GDM1 (cell line): ENCODE data around the gene RASD2.

Source experiments
- DNase-seq: peaks from one replicate; lab custom pipeline; 2025; lab: John Stamatoyannopoulos, UW

The RASD2 gene

DNA sequence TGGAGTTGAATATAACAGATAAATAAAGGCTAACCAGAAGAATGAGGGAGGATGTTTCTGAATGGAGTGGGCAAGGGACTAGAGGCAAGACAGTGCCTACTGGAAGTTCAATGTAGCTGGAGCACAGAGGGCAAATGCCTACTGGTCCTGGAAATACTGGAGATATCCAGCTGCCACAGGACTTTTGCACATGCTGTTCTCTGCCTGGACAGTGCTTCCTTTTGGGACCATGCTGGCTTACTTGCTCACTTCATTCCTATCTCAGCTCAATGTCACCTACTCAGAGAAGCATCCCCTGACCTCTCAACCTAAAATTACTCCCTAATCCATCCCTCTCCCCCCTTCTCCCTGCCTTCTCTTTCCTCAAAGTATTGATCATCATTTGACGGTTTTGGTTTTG lies 20.2 kb downstream of the RASD2 start:
- no peak for DNase-seq

DNA sequence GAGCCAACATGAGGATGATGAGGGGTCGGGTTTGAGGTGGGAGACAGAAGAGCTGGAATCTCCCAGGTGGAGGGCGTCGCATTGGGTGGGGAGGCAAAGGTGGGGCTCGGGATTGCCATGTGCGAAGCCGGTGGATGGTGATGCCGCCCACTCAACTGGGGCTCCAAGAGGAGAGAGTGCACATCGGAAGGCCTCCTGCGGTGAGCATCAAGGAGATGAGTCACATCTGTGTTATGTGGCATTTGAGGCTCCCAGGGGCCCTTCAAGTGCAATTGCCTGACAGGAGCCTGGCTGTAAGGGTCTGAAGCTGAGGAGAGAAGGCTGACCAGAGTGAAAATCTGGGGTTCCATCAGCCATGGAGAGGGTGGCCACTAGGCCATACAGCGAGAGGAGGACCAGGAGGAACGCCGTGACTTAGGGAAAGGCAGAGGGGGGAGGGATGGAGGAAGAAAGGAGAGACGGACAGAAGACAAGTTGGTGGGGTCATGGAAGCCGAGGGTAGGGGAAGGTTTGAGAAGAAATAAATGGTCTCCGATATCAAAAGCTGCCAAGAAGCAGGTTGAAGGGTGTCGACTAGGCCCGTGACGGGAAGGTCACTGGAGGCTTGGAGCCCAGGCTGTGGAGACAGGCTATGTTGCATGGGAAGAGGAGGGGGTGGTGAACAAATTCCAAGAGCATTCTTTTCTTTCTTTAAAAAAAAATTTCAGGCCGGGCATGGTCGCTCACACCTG lies 21.3 kb downstream of the RASD2 start:
- DNase-seq, result no peak

DNA sequence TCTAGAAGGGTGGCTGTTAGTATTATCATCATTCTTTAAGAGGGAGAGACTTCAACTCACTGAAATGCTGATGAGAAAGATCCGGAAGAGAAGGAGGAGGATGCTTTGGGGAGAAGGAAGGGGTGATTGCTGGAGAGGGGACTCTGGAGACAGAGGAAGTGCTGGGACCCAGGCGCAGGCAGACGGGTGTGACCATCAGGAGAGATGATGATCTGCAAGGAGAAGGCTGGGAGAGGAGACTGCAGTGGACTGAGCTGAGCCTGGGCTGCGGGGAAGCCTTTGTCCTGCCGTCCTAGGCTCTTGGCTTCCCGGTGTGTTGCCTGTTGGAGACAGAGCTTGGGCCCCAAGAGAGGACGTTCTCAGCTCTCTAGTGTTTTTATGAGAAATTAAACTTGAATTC lies 22.6 kb downstream of the RASD2 start:
- no peak for DNase-seq

DNA sequence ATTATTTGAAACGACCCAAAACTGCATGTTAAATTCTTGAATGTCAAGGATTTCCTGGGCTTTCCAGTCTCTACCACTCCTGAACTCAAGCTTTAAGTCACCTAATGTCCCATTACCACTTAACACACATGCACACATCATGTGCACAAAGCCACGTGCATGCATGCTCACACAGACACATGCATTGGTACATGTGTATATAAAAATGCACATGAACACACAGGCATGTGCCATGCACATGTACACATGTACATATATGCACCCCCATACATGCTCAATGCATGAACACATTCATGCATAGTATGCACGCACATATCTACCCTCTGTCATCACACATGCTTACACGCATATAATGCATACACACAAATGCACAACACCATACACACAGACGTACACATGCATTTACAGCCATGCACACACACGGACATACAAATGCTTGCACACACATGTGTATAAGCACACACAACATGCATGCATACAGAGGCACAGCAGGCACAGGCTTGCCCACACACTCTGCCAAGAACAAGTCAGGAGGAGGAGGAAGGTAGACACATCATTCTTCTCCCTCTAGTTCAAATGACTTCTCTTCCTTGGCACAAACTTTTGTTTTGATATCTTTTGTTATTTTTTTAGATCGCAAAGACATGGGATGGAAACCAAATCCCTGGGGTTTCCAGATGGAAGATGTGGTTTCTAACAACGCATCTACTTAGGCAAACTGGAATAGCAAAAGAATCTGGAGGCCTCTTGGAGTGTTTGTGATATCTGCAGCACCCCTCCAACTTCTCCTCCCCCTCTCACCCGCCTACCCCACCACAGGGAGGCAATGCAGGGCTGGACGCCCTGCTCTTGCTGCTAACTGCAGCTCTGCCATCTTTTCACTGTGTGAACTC lies 24.6 kb downstream of the RASD2 start:
- DNase-seq, result no peak

DNA sequence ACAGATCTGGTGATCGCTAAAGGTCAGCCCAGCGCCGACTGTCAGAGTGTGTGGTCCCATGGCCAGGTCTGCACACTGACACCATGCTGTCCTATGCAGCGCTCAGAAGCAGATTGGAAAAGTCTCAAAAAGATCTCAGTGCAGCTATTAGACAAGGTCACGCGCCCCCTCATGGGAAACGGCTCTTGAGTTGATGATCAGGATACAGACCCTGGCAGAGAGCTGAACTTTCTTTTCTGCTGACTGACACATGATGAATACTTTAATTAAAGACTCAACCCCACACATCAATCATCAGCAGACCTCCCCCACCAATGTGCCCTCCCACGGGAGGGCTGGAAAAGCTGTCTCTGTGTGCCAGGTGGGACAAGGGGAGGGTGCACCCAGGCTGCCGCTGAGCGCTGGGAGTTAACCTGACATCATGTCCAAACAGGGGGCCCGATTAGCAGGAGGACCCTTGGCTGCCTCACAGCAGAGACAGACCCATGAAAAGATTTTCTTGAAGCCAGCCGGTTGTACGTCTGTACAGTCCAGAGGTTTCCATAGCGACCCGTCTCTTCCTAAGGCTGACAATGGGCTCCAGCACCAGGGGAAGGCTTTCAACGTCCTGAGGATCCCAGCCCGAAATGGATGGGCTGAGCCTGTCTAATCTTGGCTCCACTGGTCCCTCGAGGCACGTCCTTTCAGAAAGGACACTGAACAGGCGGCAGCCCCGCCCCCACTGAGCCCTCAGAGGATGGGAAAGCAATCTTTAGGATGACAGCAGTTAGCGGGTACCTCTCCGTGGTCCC lies 26.9 kb downstream of the RASD2 start:
- no peak for DNase-seq

GRCh38 chr22:35568751-35569739 lies 28.4 kb downstream of the RASD2 start:
- DNase-seq, result no peak

DNA sequence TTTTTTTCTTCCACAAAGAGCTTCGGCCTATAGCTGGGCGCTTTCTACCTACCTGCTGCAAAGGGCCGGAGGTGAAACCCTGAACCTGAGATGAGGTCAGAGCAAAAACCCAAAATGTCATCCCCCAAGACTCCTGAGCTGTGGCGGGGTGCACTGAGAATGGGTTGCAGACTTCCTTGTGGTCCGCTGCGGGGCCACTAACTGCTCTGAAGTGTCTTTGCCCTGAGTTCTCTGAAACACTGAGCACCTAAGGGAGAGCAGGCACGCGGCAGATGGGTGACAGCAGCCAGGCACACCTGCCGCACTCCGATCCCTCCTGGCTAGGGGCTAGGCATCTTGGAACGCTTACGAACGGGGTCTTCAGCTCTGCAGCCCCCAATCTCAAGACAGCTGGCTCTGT lies 29.3 kb downstream of the RASD2 start:
- DNase-seq, result no peak

DNA sequence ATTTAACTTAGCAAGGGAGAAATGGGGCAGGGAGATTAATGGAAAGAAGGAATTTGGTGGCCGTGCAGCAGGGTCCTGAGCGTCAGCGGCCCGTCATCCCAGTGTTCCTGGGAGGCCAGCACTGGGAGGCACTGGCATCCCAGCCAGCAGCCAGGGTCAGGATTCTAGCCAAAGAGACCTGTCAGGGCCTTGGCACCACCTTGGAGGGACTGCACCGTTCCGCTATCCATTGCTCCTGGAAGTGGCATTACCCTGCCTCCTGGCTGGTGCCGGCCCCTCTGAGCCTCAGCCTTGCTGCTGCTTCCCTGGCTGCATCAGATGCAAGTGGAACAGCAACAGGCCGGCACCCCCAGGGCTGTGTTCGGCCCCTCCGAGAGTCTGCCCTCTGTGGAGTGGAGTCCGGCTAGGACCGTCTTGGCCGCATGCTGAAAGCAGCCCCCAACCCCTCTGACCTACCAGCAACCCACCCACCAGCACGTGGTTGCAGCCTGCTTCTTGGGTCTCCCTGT lies 30.1 kb downstream of the RASD2 start:
- DNase-seq, result no peak

GRCh38 chr22:35572556-35572955 lies 31.9 kb downstream of the RASD2 start:
- no peak for DNase-seq

- DNase-seq, result no peak
Observed at GRCh38 chr22:35575116-35575748, 34.6 kb downstream of the RASD2 start.

GRCh38 chr22:35576671-35577070 lies 36.0 kb downstream of the RASD2 start:
- no peak for DNase-seq

DNA sequence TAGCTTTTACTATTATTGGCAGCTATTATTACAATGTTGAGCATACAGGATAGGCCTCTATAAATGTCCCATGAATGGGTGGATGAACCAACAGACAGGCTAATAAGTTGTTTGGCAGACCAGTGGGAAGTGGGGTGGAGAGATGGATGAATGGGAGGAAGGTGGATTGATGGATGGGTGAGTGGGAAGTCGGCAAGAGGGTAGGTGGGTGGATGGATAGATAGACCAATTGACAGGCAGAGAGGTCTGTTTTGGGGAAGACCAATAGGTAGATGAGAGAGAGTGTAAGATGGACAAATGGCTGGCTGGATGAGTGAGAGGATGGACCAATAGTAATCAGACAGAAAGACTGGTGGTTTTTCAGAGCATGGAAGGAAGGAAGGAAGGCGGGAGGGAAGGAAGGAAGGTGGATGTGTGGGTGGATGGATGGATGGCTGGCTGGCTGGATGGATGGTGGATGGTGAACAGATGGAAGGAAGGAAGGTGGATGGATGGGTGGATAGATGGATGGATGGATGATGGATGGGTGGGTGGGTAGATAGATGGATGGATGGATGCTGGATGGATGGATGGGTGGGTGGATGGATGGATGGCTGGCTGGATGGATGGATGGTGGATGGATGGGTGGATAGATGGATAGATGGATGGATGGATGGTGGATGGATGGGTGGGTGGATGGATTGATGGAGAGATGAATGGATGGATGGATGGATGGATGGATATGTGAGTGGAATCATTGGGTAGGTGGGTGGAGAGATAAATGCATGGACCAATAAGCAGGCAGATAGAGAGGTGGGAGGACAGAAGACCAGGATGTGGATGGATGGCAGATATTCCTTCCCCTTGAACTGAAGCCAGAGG lies 37.4 kb downstream of the RASD2 start:
- no peak for DNase-seq

DNA sequence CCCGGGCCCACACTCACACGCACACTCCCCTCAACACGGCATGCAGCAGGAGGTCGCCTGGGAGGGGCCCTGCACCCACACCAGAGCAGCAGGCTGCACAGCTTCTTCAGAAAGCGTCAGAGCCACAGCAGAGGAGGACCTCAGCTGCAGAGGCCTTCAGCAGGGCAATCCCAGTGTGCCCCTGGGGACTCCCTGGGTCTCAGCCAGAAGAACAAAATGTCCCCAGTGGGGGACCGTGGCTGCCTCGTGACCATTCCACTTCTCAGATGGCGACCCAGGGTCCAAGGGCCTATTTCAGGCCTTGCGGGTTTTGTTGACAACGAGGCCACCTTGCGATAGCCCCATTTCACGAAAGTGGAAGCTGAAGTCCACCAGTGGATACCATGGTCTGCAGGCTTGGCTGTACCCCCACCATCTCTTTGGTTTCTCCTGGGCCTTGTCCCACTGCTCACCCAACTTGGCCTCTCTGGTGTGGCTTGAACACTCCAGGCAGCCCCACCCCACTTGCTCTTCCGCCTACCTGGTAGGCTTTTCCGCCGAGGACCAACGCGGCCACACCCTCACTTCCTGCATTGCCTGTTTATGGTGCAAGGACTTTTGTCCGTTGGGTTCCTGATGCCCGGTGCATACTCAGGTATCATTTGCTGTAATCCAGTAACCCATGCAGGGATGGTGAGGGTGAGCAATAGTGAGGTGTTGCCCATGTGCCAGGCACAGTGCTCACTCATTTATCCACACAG lies 38.4 kb downstream of the RASD2 start:
- no peak for DNase-seq

- DNase-seq, result no peak
Observed at GRCh38 chr22:35580351-35581022, 39.9 kb downstream of the RASD2 start.

- DNase-seq, result no peak
Observed at GRCh38 chr22:35581023-35581413, 40.4 kb downstream of the RASD2 start.

GRCh38 chr22:35582218-35582860 lies 41.7 kb downstream of the RASD2 start:
- DNase-seq, result no peak

DNA sequence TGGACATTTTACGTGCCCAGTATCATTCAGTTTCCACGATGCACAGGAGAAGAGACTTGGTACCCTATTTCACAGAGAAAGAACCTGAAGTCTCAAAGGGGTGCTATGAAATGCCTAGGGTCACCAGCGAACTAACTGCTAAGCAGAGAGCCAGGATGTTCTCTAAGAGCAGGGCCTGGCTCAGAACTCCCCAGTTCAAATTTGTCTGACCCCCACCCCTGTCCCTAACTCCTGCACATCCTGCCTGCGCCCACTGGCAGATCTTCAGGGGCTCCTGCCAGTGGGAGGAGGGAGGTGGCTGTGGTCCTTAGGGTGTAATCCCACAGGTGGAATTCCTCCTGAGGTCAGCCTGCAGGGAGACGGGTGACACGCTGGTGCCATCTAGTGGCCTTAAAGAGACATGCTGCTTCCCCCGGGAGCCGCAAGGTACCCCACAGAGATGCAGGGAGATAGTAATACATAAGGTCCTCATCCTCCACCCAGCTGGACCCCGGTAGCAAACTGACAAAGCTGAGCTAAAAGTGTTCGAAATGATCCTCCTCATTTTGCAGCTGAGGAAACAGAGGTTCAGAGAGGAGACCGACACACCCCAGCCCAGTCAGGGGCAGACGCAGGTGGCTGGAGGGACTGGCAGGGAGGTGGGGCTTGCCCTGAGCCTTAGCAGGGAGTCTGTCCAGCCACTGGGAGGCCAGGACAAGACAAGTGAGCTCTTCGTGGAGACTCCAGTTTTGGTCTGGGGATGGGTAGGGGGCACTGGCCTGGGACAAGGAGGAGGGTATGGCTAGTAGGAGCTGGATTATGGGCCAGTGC lies 42.4 kb downstream of the RASD2 start:
- peak; percentile 22 for DNase-seq
